GM12891 (cell line): ENCODE results near the gene BTBD9.

ENCODE experiments used
- DNase-seq: peaks from one replicate; pipeline ENCODE4 v3.0.0; 2011; ENCODE audit warnings: low spot score; ENCODE audit not compliant: insufficient read length
- FAIRE-seq: peaks from 2 replicates; lab custom pipeline; 2011; peaks lifted over from hg19 to GRCh38; lab: Jason Lieb, UNC
- PAX5 ChIP-seq: IDR thresholded peaks from 2 replicates; pipeline ENCODE4 v1.6.1; 2011; ENCODE audit warnings: low read length, moderate library complexity, mild to moderate bottlenecking; ENCODE audit not compliant: insufficient read depth, severe bottlenecking
- POLR2A ChIP-seq: IDR thresholded peaks from 2 replicates; pipeline ENCODE4 v1.6.1; 2011; ENCODE audit warnings: low read depth, low read length, control low read depth
- POLR2AphosphoS5 ChIP-seq: IDR thresholded peaks from 2 replicates; pipeline ENCODE4 v1.6.1; 2011; ENCODE audit warnings: low read depth, low read length, control low read depth
- POU2F2 ChIP-seq: IDR thresholded peaks from 2 replicates; pipeline ENCODE4 v1.6.1; 2011; ENCODE audit warnings: low read depth, mild to moderate bottlenecking, control low read depth, low read length, moderate library complexity
- SPI1 ChIP-seq: IDR thresholded peaks from 2 replicates; pipeline ENCODE4 v1.6.1; 2011; ENCODE audit warnings: low read depth, low read length, control low read depth
- TAF1 ChIP-seq: IDR thresholded peaks from 2 replicates; pipeline ENCODE4 v1.6.1; 2011; ENCODE audit warnings: low read depth, low read length, control low read depth

BTBD9 gene

GRCh38 chr6:38522322-38522721 is 117.4 kb downstream of the BTBD9 start:
- TF ChIP-seq TAF1 (no peak), SPI1 (no peak), POLR2A (no peak), POU2F2 (no peak), POLR2AphosphoS5 (no peak), PAX5 (no peak)
- DNase-seq (no peak), FAIRE-seq (no peak)

- TF ChIP-seq PAX5 (no peak), SPI1 (no peak), TAF1 (no peak), POLR2AphosphoS5 (no peak), POLR2A (no peak), POU2F2 (no peak)
- DNase-seq (no peak), FAIRE-seq (no peak)
Measured at GRCh38 chr6:38518511-38519304, 121.0 kb downstream of the BTBD9 start.

GRCh38 chr6:38517005-38517404 is 122.7 kb downstream of the BTBD9 start:
- FAIRE-seq (no peak), DNase-seq (no peak)
- TF ChIP-seq POLR2A (no peak), POLR2AphosphoS5 (no peak), POU2F2 (no peak), TAF1 (no peak), SPI1 (no peak), PAX5 (no peak)

- FAIRE-seq = no peak
- TF ChIP-seq TAF1 (no peak), POLR2A (no peak), POLR2AphosphoS5 (no peak), POU2F2 (no peak), SPI1 (no peak), PAX5 (no peak)
- no peak for DNase-seq
Measured at GRCh38 chr6:38514399-38514798, 125.3 kb downstream of the BTBD9 start.

- DNase-seq (no peak), FAIRE-seq (no peak)
- TF ChIP-seq POU2F2 (no peak), POLR2A (no peak), PAX5 (no peak), TAF1 (no peak), POLR2AphosphoS5 (no peak), SPI1 (no peak)
Measured at GRCh38 chr6:38512211-38512610, 127.5 kb downstream of the BTBD9 start.

- DNase-seq (no peak), FAIRE-seq (no peak)
- TF ChIP-seq PAX5 (no peak), TAF1 (no peak)
Measured at GRCh38 chr6:38510205-38510604, 129.5 kb downstream of the BTBD9 start.

GRCh38 chr6:38509713-38510112 is 130.0 kb downstream of the BTBD9 start:
- FAIRE-seq (no peak), DNase-seq (no peak)
- TF ChIP-seq POU2F2 (no peak), POLR2AphosphoS5 (no peak), PAX5 (no peak), SPI1 (no peak), POLR2A (no peak), TAF1 (no peak)

GRCh38 chr6:38508894-38509293 is 130.8 kb downstream of the BTBD9 start:
- no peak for DNase-seq
- TF ChIP-seq TAF1 (no peak), PAX5 (no peak), POLR2A (no peak), POLR2AphosphoS5 (no peak), SPI1 (no peak), POU2F2 (no peak)
- FAIRE-seq = no peak

GRCh38 chr6:38508286-38508685 is 131.4 kb downstream of the BTBD9 start:
- no peak for TF ChIP-seq POLR2AphosphoS5
- no peak for TF ChIP-seq TAF1
- no peak for TF ChIP-seq PAX5
- TF ChIP-seq SPI1 = no peak
- TF ChIP-seq POU2F2 = no peak
- no peak for TF ChIP-seq POLR2A
- no peak for DNase-seq
- no peak for FAIRE-seq
